Kidney capillary endothelial cell (primary cell): ENCODE results near the gene TRH.
"Not testable (repeated sequence)": the region's sequence is repeated elsewhere in the genome, so short reads cannot be mapped to it uniquely, and the experiment has no call there.

Experiments used
- DNase-seq: peaks from one replicate; pipeline ENCODE4 v3.0.0-alpha.2; 2018; ENCODE audit warnings: low spot score

The TRH gene

GRCh38 chr3:130010556-130010955 lies 36.0 kb downstream of the TRH start:
- no peak for DNase-seq

- not testable (repeated sequence) for DNase-seq
Observed at GRCh38 chr3:130012108-130012507, 37.6 kb downstream of the TRH start.

GRCh38 chr3:130013246-130013645 lies 38.7 kb downstream of the TRH start:
- DNase-seq = not testable (repeated sequence)

- no peak for DNase-seq
Observed at GRCh38 chr3:130014526-130014925, 40.0 kb downstream of the TRH start.

GRCh38 chr3:130017661-130018060 lies 43.1 kb downstream of the TRH start:
- not testable (repeated sequence) for DNase-seq

- DNase-seq = not testable (repeated sequence)
Observed at GRCh38 chr3:130026146-130026829, 51.8 kb downstream of the TRH start.

GRCh38 chr3:130027437-130027836 lies 52.9 kb downstream of the TRH start:
- not testable (repeated sequence) for DNase-seq
